Mesendoderm (in vitro differentiated cells): ENCODE data around the gene HAS3.
A peak's percentile ranks its signal among the peaks of the same experiment; 100 is the strongest.
"Not testable (repeated sequence)": the region's sequence is repeated elsewhere in the genome, so short reads cannot be mapped to it uniquely, and the experiment has no call there.

Source experiments
- DNase-seq: peaks from one replicate; pipeline ENCODE4 v3.0.0; 2013
- H2AK5ac ChIP-seq: 2 replicates; pipeline ENCODE4 v1.6.1; 2013; ENCODE audit warnings: low read length, inconsistent platforms
- H2BK120ac ChIP-seq: 2 replicates; pipeline ENCODE4 v1.6.1; 2013; ENCODE audit warnings: low read depth, mild to moderate bottlenecking, low read length, moderate library complexity, mixed read lengths
- H2BK15ac ChIP-seq: replicated peaks from 2 replicates; pipeline ENCODE4 v1.6.1; 2013; ENCODE audit warnings: low read depth, mild to moderate bottlenecking, moderate library complexity
- H2BK5ac ChIP-seq: 2 replicates; pipeline ENCODE4 v1.6.1; 2013; ENCODE audit warnings: low read length, inconsistent platforms
- H3K18ac ChIP-seq: 2 replicates; pipeline ENCODE4 v1.6.1; 2013; ENCODE audit warnings: mild to moderate bottlenecking, low read length, mixed read lengths
- H3K23ac ChIP-seq: one replicate; pipeline ENCODE4 v1.6.1; 2013; ENCODE audit warnings: low read length
- H3K27ac ChIP-seq: 2 replicates; pipeline ENCODE4 v1.5.1; 2013; ENCODE audit warnings: low read depth, mild to moderate bottlenecking, inconsistent platforms, low read length, moderate library complexity
- H3K27me3 ChIP-seq: 2 replicates; pipeline ENCODE4 v1.6.1; 2013; ENCODE audit warnings: low read length, control low read depth, mild to moderate bottlenecking, inconsistent platforms; ENCODE audit not compliant: insufficient read depth, poor library complexity
- H3K36me3 ChIP-seq: 2 replicates; pipeline ENCODE4 v1.6.1; 2013; ENCODE audit warnings: low read length, inconsistent platforms; ENCODE audit not compliant: control insufficient read depth, insufficient read depth
- H3K4ac ChIP-seq: one replicate; pipeline ENCODE4 v1.6.1; 2013; ENCODE audit warnings: low read depth, mild to moderate bottlenecking, low read length, moderate library complexity
- H3K4me1 ChIP-seq: 2 replicates; pipeline ENCODE4 v1.6.1; 2013; ENCODE audit warnings: low read depth, low read length, inconsistent platforms; ENCODE audit not compliant: control insufficient read depth
- H3K4me2 ChIP-seq: 2 replicates; pipeline ENCODE4 v1.6.1; 2013; ENCODE audit warnings: low read length
- H3K4me3 ChIP-seq: 2 replicates; pipeline ENCODE4 v1.5.1; 2013; ENCODE audit warnings: mild to moderate bottlenecking, low read length
- H3K56ac ChIP-seq: one replicate; pipeline ENCODE4 v1.6.1; 2013; ENCODE audit warnings: low read length
- H3K79me1 ChIP-seq: 2 replicates; pipeline ENCODE4 v1.6.1; 2013; ENCODE audit warnings: low read length, inconsistent platforms
- H3K79me2 ChIP-seq: 2 replicates; pipeline ENCODE4 v1.6.1; 2013; ENCODE audit warnings: mild to moderate bottlenecking, low read length; ENCODE audit not compliant: control insufficient read depth, insufficient read depth
- H3K9ac ChIP-seq: 2 replicates; pipeline ENCODE4 v1.6.1; 2013; ENCODE audit warnings: low read length, inconsistent platforms
- H4K5ac ChIP-seq: one replicate; pipeline ENCODE4 v1.6.1; 2013; ENCODE audit warnings: low read length
- H4K8ac ChIP-seq: one replicate; pipeline ENCODE4 v1.6.1; 2013; ENCODE audit warnings: low read depth, mild to moderate bottlenecking, control low read depth, low read length, moderate library complexity
- WGBS: extraction: QIAGEN DNeasy Blood & Tissue Kit; methylation state at CpG from one replicate; pipeline ENCODE4 v1.1.7; 2013; ENCODE audit warnings: low lambda C conversion rate, missing lambda C conversion rate; ENCODE audit not compliant: insufficient coverage; ENCODE audit errors: extremely low coverage; 5-methylcytosine and 5-hydroxymethylcytosine counted together

The HAS3 gene

DNA sequence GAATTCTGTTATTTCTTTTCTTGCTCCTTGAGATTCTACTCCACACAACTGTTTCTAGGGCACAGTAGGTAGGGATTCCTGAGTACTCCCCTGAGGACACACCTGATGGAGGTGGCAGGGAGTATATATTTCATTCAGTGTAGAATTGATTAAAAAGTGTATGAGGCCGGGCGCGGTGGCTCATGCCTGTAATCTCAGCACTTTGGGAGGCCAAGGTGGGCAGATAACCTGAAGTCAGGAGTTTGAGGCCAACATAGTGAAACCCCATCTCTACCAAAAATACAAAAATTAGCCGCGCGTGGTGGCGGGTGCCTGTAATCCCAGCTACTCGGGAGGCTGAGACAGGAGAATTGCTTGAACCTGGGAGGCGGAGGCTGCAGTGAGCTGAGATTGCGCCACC, 21.3 kb downstream of the HAS3 start:
- Histone ChIP-seq H3K79me1 (peaks cover 11% of the 10 kb centered on the region), H3K79me2 (peaks cover 32% of the 10 kb centered on the region)
- no CpG with 5 or more reads among the region's 10 CpGs for WGBS
- H3K27ac ChIP-seq, H3K56ac ChIP-seq, H3K9ac ChIP-seq, H3K4me3 ChIP-seq, H4K5ac ChIP-seq, H2AK5ac ChIP-seq, H3K23ac ChIP-seq, H2BK5ac ChIP-seq, H2BK15ac ChIP-seq, H3K36me3 ChIP-seq, H2BK120ac ChIP-seq, H3K4me2 ChIP-seq, H3K18ac ChIP-seq, H3K4me1 ChIP-seq, DNase-seq, H4K8ac ChIP-seq, H3K27me3 ChIP-seq, H3K4ac ChIP-seq: not testable (repeated sequence)

- no peak overlapping the region for H3K56ac ChIP-seq
- peaks cover 36% of the 10 kb centered on the region for H3K79me2 ChIP-seq
- H3K27ac ChIP-seq: no peak overlapping the region
- no peak overlapping the region for H2BK120ac ChIP-seq
- no peak overlapping the region for H3K9ac ChIP-seq
- H3K23ac ChIP-seq: no peak overlapping the region
- H3K79me1 ChIP-seq: peaks cover 11% of the 10 kb centered on the region
- no CpG with 5 or more reads among the region's 12 CpGs for WGBS
- H3K18ac ChIP-seq: no peak overlapping the region
- no peak overlapping the region for H3K4me2 ChIP-seq
- H3K4me1 ChIP-seq: peaks cover 3% of the 10 kb centered on the region
- H2BK15ac ChIP-seq: no peak overlapping the region
- no peak overlapping the region for H4K5ac ChIP-seq
- no peaks in the 10 kb centered on the region for H3K36me3 ChIP-seq
- H2BK5ac ChIP-seq: no peak overlapping the region
- H3K4ac ChIP-seq: no peak overlapping the region
- H3K4me3 ChIP-seq: no peak overlapping the region
- H2AK5ac ChIP-seq: no peak overlapping the region
- no peaks in the 10 kb centered on the region for H3K27me3 ChIP-seq
- DNase-seq: no peak
- H4K8ac ChIP-seq: no peak overlapping the region
Observed at GRCh38 chr16:69127966-69128510, 22.6 kb downstream of the HAS3 start.

GRCh38 chr16:69130461-69130860, 25.0 kb downstream of the HAS3 start:
- no peak overlapping the region for H2AK5ac ChIP-seq
- peaks cover 10% of the 10 kb centered on the region for H3K4me1 ChIP-seq
- no peaks in the 10 kb centered on the region for H3K36me3 ChIP-seq
- no CpG with 5 or more reads among the region's 6 CpGs for WGBS
- H3K9ac ChIP-seq: peak overlapping the region; percentile 96
- H3K56ac ChIP-seq: peak overlapping the region; percentile 92
- H3K79me1 ChIP-seq: peaks cover 16% of the 10 kb centered on the region
- no peaks in the 10 kb centered on the region for H3K27me3 ChIP-seq
- H3K27ac ChIP-seq: no peak overlapping the region
- no peak overlapping the region for H4K5ac ChIP-seq
- H2BK5ac ChIP-seq: no peak overlapping the region
- H4K8ac ChIP-seq: no peak overlapping the region
- no peak overlapping the region for H2BK15ac ChIP-seq
- H3K4me3 ChIP-seq: no peak overlapping the region
- H3K18ac ChIP-seq: no peak overlapping the region
- H3K4me2 ChIP-seq: no peak overlapping the region
- H2BK120ac ChIP-seq: no peak overlapping the region
- peaks cover 57% of the 10 kb centered on the region for H3K79me2 ChIP-seq
- DNase-seq: no peak
- H3K23ac ChIP-seq: no peak overlapping the region
- no peak overlapping the region for H3K4ac ChIP-seq

- Histone ChIP-seq H3K4me2 (peak overlapping the region; percentile 83), H2BK5ac (peak overlapping the region; percentile 68), H3K4ac (peak overlapping the region; percentile 99), H3K23ac (peak overlapping the region; percentile 48), H3K79me1 (peaks cover 14% of the 10 kb centered on the region), H3K36me3 (no peaks in the 10 kb centered on the region), H3K56ac (peak overlapping the region; percentile 98), H2AK5ac (peak overlapping the region; percentile 95), H3K18ac (peak overlapping the region; percentile 95), H4K8ac (peak overlapping the region; percentile 88), H3K27me3 (no peaks in the 10 kb centered on the region), H4K5ac (peak overlapping the region; percentile 95), H3K4me1 (peaks cover 10% of the 10 kb centered on the region), H3K27ac (peak overlapping the region; percentile 99), H2BK15ac (no peak overlapping the region), H2BK120ac (peak overlapping the region; percentile 21), H3K9ac (peak overlapping the region; percentile 96), H3K79me2 (peaks cover 62% of the 10 kb centered on the region), H3K4me3 (peak overlapping the region; percentile 92)
- no CpG with 5 or more reads among the region's 15 CpGs for WGBS
- peak; percentile 77 for DNase-seq
Observed at GRCh38 chr16:69131167-69131838, 25.9 kb downstream of the HAS3 start.

DNA sequence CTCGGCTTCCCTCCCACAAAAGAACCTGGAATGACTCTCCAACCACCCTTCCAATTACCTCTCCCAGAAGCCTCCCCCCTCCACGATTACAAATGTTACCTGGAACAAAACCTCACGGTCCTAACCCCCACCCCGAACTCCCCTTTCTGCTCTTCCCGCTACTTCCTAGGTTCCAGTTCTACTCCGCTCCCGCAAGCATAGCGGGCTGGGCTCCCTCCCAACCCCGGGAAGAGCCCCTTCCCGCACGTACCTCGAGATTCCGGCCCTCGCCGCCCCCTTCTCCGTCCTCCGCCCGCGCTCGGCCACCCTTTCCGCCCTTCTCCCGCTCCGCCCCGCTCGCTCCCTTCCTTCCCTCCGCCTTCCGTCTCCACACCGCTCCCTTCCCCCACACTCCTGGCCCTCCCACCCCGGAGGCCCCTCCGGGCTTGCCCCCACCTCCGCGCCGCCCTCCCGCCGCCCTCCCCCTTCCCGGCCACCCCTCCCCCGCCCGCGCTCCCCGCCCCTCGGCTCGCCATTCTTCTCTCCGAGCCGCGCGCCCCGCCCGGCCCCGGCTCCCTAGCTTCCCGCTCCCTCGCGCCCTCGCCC, 26.5 kb downstream of the HAS3 start:
- H3K4me2 ChIP-seq: peak overlapping the region; percentile 83
- H3K18ac ChIP-seq: peak overlapping the region; percentile 95
- H3K79me2 ChIP-seq: peaks cover 66% of the 10 kb centered on the region
- peak overlapping the region; percentile 93 for H3K9ac ChIP-seq
- H2BK120ac ChIP-seq: peak overlapping the region; percentile 66
- DNase-seq: peak; percentile 90
- peak overlapping the region; percentile 68 for H2BK5ac ChIP-seq
- H3K79me1 ChIP-seq: peaks cover 16% of the 10 kb centered on the region
- peaks cover 10% of the 10 kb centered on the region for H3K4me1 ChIP-seq
- H4K5ac ChIP-seq: peak overlapping the region; percentile 95
- peak overlapping the region; percentile 99 for H3K27ac ChIP-seq
- H3K36me3 ChIP-seq: peaks cover 4% of the 10 kb centered on the region
- no CpG with 5 or more reads among the region's 53 CpGs for WGBS
- H3K27me3 ChIP-seq: no peaks in the 10 kb centered on the region
- peak overlapping the region; percentile 99 for H3K4ac ChIP-seq
- peak overlapping the region; percentile 88 for H4K8ac ChIP-seq
- no peak overlapping the region for H2BK15ac ChIP-seq
- peak overlapping the region; percentile 48 for H3K23ac ChIP-seq
- H3K56ac ChIP-seq: peak overlapping the region; percentile 98
- peak overlapping the region; percentile 92 for H3K4me3 ChIP-seq
- peak overlapping the region; percentile 95 for H2AK5ac ChIP-seq
